Adrenal gland (tissue), 12 donors: ENCODE measurements around the gene PHF21A. TPM values are rescaled to one million over a fixed set of nuclear protein-coding genes. Genes with fewer than 3 reads are reported as not detected.

Source experiments
- DNase-seq, 7 donors: peaks; one replicate each; pipeline ENCODE4 v3.0.0-alpha.2; 2019 to 2020
- H3K27ac ChIP-seq, 5 donors: fragments of 200-600 bp; sonication (generic) in 4 of 5; 1 replicate in 3 of 5; 2 replicates in 2 of 5; pipeline versions ENCODE4 v1.5.1 to v1.8.0; 2016 to 2020; ENCODE audit warnings: mild to moderate bottlenecking in 1 of 5
- H3K27me3 ChIP-seq: fragments of 200-600 bp; 2 replicates; pipeline ENCODE4 v1.8.0; 2021
- H3K36me3 ChIP-seq, 2 donors: fragments of 200-600 bp; replicated peaks in 1 of 2; 1 replicate in 1 of 2; 2 replicates in 1 of 2; pipeline versions ENCODE4 v1.5.1 to v1.8.0; 2018 to 2022
- H3K4me1 ChIP-seq, 2 donors: fragments of 200-600 bp; replicated peaks in 1 of 2; 1 replicate in 1 of 2; 2 replicates in 1 of 2; pipeline versions ENCODE4 v1.5.1 to v1.8.0; 2018 to 2021
- H3K4me3 ChIP-seq, 4 donors: fragments of 200-600 bp; sonication (generic) in 3 of 4; one replicate each; pipeline ENCODE4 v1.5.1; 2016 to 2018
- H3K9me3 ChIP-seq, 3 donors: fragments of 200-600 bp; sonication (generic) in 1 of 3; replicated peaks in 1 of 3; 1 replicate in 2 of 3; 2 replicates in 1 of 3; pipeline versions ENCODE4 v1.5.1 to v1.8.0; 2016 to 2021
- POLR2A ChIP-seq, 2 donors: fragments of 450-650 bp; IDR thresholded peaks; one replicate each; pipeline ENCODE4 v1.6.1; 2017; ENCODE audit warnings: antibody characterized with exemption in 2 of 2, mild to moderate bottlenecking in 2 of 2, moderate library complexity in 1 of 2
- WGBS, 4 donors: extraction: QIAGEN DNeasy Blood & Tissue Kit in 2 of 4; methylation state at CpG; one replicate each; pipeline versions ENCODE4 v1.1.5 to v1.1.7; 2013 to 2017; 5-methylcytosine and 5-hydroxymethylcytosine counted together
- intact Hi-C, 2 donors: fragments of 100-400 bp; cut with DNase I; formaldehyde crosslinking; loops; one replicate each; pipeline versions ENCODE4 v1.14.1 to v1.15.0; 2022 to 2023
- polyA plus RNA-seq, 3 donors: library from polyadenylated mRNA; stranded (reverse); fragments of 200-250 nt in 2 of 3; fragments of 350-450 nt in 1 of 3; fragmentation: Illumina TruSeq in 1 of 3; extraction: RNeasy Lipid Tissue Mini Kit (QIAGEN cat#74804) in 1 of 3; gene quantifications; one replicate each; pipeline ENCODE4 v1.2.3, GENCODE V29; 2013 to 2014
- total RNA-seq, 9 donors: library from RNA; depleted of rRNA in 4 of 9; stranded (reverse); fragments of >200 nt in 4 of 9; fragments of 120-200 nt in 1 of 9; fragmentation: NEBNext Ultra II Directional in 1 of 9; extraction: Animal tissue kit (Norgen Biotek cat#: 25700) in 1 of 9; gene quantifications; one replicate each; pipeline versions ENCODE4 v1.1.0 to v1.2.4, GENCODE V29; 2013 to 2023
- TF ChIP-seq, protein P1 (sequence below), 6 experiments: fragments of 450-650 bp in 4 of 6; fragments of 200-600 bp in 2 of 6; sonication (generic) in 1 of 6; IDR thresholded peaks; 1 replicate in 5 of 6; 2 replicates in 1 of 6; pipeline versions ENCODE4 v1.5.1 to v1.8.0; 2016 to 2021; ENCODE audit warnings: antibody characterized with exemption in 6 of 6, mild to moderate bottlenecking in 2 of 6, moderate library complexity in 1 of 6
- donor health status: healthy with polysubstance abuse.
- donor health status: Bipolar disorder and iron deficiency.
- donor health status: DM: yes; HTN: yes; CAD: no.
- donor health status: DM: no; HTN: no; CAD: no.
- donor health status: DM: no; HTN: no; CAD: no.
- donor health status: DM: yes; HTN: yes; CAD: no.

PHF21A gene
- total and polyA plus RNA-seq, 12 donors = 28.4 to 85.1 (median 40.0) TPM

- no peak for TF ChIP-seq POLR2A (IDR thresholded peaks at IDR 0.05)
- TF ChIP-seq, protein P1, sequence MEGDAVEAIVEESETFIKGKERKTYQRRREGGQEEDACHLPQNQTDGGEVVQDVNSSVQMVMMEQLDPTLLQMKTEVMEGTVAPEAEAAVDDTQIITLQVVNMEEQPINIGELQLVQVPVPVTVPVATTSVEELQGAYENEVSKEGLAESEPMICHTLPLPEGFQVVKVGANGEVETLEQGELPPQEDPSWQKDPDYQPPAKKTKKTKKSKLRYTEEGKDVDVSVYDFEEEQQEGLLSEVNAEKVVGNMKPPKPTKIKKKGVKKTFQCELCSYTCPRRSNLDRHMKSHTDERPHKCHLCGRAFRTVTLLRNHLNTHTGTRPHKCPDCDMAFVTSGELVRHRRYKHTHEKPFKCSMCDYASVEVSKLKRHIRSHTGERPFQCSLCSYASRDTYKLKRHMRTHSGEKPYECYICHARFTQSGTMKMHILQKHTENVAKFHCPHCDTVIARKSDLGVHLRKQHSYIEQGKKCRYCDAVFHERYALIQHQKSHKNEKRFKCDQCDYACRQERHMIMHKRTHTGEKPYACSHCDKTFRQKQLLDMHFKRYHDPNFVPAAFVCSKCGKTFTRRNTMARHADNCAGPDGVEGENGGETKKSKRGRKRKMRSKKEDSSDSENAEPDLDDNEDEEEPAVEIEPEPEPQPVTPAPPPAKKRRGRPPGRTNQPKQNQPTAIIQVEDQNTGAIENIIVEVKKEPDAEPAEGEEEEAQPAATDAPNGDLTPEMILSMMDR (IDR thresholded peaks at IDR 0.05) = no peak
- H3K27ac ChIP-seq = no peak overlapping the region
- H3K4me3 ChIP-seq = no peak overlapping the region
- intact Hi-C loops = no loop called here
- H3K4me1 ChIP-seq = no peaks in the 10 kb centered on the region
- DNase-seq = no peak
- WGBS, 4 donors = 95 to 100% (median 98%) methylated on average over 1 of the region's 1 CpG
- H3K9me3 ChIP-seq = no peaks in the 10 kb centered on the region
- no peaks in the 10 kb centered on the region for H3K27me3 ChIP-seq
- peaks cover 0 to 53% of the 10 kb centered on the region in 2 donors for H3K36me3 ChIP-seq
Measured at GRCh38 chr11:45974806-45975205, 146.4 kb downstream of the PHF21A start.

DNA sequence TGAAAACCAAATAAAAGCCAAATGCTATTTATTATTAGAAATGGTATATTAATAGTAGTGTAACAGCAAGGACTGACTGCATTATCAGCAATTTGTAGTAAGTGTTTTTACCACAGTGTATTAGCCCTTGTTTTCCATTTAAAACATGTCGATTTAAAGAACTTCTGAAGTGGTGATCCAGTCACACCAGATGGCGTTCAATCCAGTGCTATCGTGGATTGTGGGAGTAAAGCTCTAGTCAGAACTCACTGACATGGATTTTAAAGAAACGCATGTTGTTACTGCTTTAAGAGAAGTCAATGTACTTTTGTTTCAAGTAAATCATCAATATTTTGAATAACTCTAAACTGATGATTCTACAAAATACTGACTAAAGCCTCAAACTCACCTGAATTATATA is 147.7 kb downstream of the PHF21A start:
- Histone ChIP-seq H3K27me3 (no peaks in the 10 kb centered on the region), H3K27ac (no peak overlapping the region), H3K4me1 (no peaks in the 10 kb centered on the region), H3K4me3 (no peak overlapping the region), H3K9me3 (no peaks in the 10 kb centered on the region), H3K36me3 (peaks cover 0 to 53% of the 10 kb centered on the region in 2 donors)
- WGBS, 4 donors = 80 to 92% (median 91%) methylated on average over 4 of the region's 4 CpGs
- DNase-seq = no peak
- no peak for TF ChIP-seq POLR2A (IDR thresholded peaks at IDR 0.05)
- TF ChIP-seq, protein P1 (IDR thresholded peaks at IDR 0.05) = no peak
- intact Hi-C loops = no loop called here

DNA sequence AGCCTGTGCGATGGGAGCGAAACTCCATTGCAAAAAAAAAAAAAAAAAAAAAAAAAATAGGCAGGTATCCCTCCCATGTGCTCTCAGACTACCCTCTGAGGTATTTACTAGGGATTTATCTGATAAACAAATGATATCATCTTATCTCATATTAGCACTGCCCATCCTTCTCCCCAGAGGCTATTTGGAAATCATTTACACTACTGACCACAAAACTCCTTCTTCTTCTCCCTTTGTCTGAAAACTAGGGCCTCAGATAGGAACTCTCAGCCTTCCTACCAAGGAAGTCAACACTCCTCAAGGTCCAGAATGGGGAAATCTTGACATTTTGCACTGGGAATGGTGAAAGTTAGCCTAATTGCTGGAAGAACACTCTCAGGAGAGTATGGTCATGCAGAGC is 152.4 kb downstream of the PHF21A start:
- H3K9me3 ChIP-seq = no peaks in the 10 kb centered on the region
- peaks cover 0 to 68% of the 10 kb centered on the region in 2 donors for H3K36me3 ChIP-seq
- TF ChIP-seq, protein P1 (IDR thresholded peaks at IDR 0.05) = no peak
- no peak for TF ChIP-seq POLR2A (IDR thresholded peaks at IDR 0.05)
- 89 to 95% (median 92%) methylated on average over 2 of the region's 2 CpGs for WGBS, 4 donors
- no peak overlapping the region for H3K4me3 ChIP-seq
- H3K4me1 ChIP-seq = peaks cover 0 to 6% of the 10 kb centered on the region in 2 donors
- H3K27ac ChIP-seq = no peak overlapping the region
- intact Hi-C loops = no loop called here
- no peaks in the 10 kb centered on the region for H3K27me3 ChIP-seq
- no peak for DNase-seq

DNA sequence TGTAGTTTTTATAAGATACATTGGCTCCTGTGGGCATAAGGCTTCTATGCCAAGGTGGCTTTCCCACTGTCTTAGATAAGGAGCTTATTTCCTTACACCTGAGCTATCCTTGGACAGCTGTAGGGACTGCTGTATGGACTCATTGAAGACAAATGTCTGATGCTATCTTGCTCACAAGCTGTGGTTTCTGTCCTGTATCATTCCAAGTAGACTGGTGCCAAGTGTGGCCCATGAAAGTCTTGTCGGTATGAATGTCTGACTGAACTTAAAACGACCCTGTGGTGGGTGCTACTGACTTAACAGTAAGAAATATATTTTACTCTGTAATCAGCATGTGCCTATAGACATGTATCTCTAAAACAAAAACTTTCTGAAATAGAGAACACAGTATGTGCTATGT is 153.7 kb downstream of the PHF21A start:
- DNase-seq = no peak
- Histone ChIP-seq H3K27me3 (no peaks in the 10 kb centered on the region), H3K4me3 (no peak overlapping the region), H3K4me1 (peaks cover 0 to 6% of the 10 kb centered on the region in 2 donors), H3K27ac (no peak overlapping the region), H3K36me3 (peaks cover 0 to 72% of the 10 kb centered on the region in 2 donors), H3K9me3 (no peaks in the 10 kb centered on the region)
- intact Hi-C loops = no loop called here
- no peak for TF ChIP-seq POLR2A (IDR thresholded peaks at IDR 0.05)
- TF ChIP-seq, protein P1 (IDR thresholded peaks at IDR 0.05) = no peak
- 83 to 100% (median 89%) methylated on average over 2 of the region's 2 CpGs for WGBS, 4 donors
